ENCODE measurements around the gene TENM3. TPM values are rescaled to one million over a fixed set of nuclear protein-coding genes. Genes with fewer than 3 reads are reported as not detected.

The TENM3 gene
- total RNA-seq, 1 donor from 2014 or later: 65.5 TPM

- peak; percentile 12 for DNase-seq (ENCODE audit: low spot score)
Observed at GRCh38 chr4:182736207-182736606, 493.0 kb downstream of the TENM3 start.

- DNase-seq (ENCODE audit: low spot score): peak; percentile 21
Observed at GRCh38 chr4:182738283-182739047, 495.3 kb downstream of the TENM3 start.

- DNase-seq (ENCODE audit: low spot score): no peak
Observed at GRCh38 chr4:182740256-182740655, 497.1 kb downstream of the TENM3 start.

- no peak for DNase-seq (ENCODE audit: low spot score)
Observed at GRCh38 chr4:182741054-182741453, 497.9 kb downstream of the TENM3 start.

DNA sequence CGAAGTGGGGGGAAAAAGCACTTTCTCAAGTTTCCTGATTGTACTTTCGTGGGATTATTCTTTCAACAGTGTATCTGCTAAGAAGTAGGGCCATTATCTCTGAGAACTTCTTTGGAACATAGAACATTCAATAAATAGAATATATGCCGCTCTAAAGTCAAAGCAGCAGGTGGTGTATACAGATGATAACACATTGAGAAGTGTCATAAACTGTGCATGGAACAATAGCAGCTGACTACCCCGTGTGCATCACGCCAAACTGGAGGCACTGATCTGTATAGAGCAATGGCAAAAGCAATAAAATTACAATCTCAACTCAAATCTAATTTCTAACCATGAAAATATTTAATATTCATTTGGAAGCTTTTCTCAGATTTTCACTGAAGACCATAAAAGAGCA lies 498.7 kb downstream of the TENM3 start:
- no peak for DNase-seq (ENCODE audit: low spot score)

DNA sequence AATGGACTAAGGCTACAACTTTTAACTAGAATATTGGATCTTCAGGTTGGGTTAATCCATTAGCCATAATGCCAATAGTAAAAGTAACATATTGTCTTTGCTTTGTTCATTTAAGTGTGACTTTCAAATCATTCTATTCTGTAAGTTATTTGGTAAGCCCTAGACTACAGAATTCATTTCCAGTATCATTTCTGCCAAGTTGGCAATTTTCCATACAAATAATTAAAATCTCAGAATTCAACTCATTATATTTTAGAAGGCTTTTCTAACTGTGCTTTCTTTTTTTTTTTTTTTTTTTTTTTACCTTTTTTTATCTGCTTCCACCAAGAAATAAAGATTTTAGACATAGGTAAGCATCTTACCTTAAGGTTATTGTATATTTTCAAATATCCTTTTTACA lies 500.6 kb downstream of the TENM3 start:
- DNase-seq (ENCODE audit: low spot score): no peak

DNA sequence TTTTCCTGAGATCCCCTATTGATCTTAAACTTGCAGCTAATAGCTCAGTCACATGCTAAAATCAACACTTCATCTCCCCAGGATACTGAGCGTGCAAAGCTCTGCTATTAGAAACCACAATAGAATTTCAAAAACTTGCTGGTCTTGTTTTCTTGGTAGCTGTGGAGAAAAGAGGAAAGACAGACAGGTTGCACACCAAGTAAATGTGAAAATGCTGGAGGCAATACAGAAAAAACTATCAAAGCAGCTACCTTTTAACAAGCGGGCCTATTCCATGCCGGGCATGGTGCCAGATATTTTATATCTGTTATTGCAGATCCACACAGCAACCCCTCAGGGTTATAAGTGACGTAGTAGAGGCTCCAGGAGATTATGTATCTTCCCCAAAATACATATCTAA lies 502.0 kb downstream of the TENM3 start:
- peak; percentile 81 for DNase-seq (ENCODE audit: low spot score)

DNA sequence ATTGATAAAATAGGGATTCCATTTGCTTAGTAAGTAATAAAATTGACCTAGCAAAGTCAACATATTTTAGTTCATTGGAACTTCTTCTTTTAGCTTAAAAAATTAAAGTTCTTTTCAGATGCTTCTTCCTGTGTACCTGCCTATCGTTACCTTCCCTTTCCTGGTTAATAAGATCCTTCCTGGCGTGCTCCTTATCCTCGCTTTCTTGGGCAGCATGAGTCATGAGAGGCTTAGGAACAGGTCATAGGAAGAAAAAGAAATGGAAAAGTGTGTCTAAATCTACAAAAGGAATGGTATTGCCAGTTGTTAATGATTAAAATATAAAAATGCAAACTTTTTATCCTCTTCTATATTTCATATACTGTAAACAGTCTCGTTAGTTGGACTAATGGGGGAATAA lies 503.7 kb downstream of the TENM3 start:
- no peak for DNase-seq (ENCODE audit: low spot score)

DNA sequence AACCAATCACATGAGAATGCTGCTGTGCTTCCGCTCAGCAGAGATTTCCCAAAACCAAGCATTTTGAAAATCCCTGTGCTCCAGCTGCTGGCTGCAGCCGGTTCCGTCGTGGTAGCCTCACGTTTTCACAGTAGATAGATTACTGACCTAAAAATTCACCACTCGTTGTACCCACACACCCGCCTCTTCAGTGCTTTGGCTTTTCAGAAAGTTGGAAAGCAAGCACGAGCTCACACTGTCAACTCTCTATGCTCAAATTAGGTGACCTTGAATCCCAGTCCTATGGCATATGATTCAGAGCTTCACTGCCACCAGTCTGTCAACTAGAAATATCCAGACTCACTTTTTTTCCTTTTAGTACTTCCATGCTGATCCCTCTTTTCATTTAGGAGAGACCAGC lies 505.1 kb downstream of the TENM3 start:
- DNase-seq (ENCODE audit: low spot score): no peak

DNA sequence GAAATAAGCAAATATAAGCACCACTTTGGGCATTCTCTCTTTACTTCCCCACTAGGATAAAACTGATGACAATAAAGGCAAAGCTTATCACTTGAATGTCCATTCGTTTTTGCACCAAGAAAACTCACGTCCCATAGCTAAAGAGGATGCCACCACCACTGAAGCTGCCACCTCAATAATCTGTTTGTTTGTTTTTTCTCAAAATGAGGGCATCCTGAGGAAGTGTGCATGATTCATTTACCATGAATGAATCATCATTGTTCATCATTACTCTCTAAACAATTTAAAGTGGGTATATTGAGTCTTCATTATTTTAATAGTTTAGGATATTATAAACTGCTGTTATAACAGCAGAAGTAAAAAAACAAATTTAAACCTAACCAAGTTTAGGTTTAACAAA lies 505.7 kb downstream of the TENM3 start:
- DNase-seq (ENCODE audit: low spot score): no peak

GRCh38 chr4:182749667-182750167 lies 506.5 kb downstream of the TENM3 start:
- no peak for DNase-seq (ENCODE audit: low spot score)

- peak; percentile 40 for DNase-seq (ENCODE audit: low spot score)
Observed at GRCh38 chr4:182752158-182752910, 509.1 kb downstream of the TENM3 start.

GRCh38 chr4:182754895-182755294 lies 511.7 kb downstream of the TENM3 start:
- no peak for DNase-seq (ENCODE audit: low spot score)

- DNase-seq (ENCODE audit: low spot score): no peak
Observed at GRCh38 chr4:182756161-182756690, 513.0 kb downstream of the TENM3 start.

DNA sequence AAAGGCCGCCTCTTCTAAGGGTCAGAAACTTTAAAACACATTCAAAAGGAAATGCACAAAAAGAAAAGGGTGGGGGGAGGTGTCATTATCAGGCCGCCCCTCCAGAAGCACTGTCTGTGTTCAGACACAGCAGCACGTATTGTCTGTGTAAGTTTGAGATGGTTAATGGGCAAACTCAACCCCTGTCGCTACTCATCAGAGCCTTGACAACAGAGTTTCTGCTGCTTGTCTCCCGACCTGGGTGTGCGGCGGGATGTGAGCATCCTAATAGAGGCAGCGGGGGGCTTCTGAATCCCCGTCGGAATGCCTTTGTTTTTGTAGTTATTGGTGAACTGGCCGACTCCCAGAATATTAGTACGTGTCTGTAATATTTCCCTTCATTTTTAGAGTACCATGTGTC lies 515.1 kb downstream of the TENM3 start:
- no peak for DNase-seq (ENCODE audit: low spot score)

- no peak for DNase-seq (ENCODE audit: low spot score)
Observed at GRCh38 chr4:182760551-182761043, 517.4 kb downstream of the TENM3 start.

- no peak for DNase-seq (ENCODE audit: low spot score)
Observed at GRCh38 chr4:182764137-182764536, 520.9 kb downstream of the TENM3 start.

DNA sequence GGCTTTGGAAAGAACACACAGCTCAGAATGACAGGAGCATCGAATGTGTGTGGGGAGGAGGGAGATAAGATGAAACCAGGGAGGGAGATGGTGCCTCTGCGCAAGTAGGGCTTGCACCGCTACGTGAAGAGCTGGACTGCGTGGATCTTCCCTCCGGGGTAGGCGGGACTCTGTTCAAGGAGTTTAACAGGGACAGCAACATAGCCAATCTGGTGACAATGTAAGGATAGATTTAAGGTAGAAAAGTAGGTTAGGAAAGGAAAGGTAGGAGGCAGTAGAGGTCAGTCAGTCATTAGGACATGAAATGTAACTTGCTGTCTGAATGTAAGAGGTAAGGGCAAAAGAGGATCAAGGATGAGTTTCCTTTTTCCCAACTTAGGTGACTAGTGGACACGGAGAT lies 521.4 kb downstream of the TENM3 start:
- no peak for DNase-seq (ENCODE audit: low spot score)

- DNase-seq (ENCODE audit: low spot score): peak; percentile 32
Observed at GRCh38 chr4:182765987-182766856, 523.0 kb downstream of the TENM3 start.

GRCh38 chr4:182766857-182767250 lies 523.7 kb downstream of the TENM3 start:
- DNase-seq (ENCODE audit: low spot score): no peak

- DNase-seq (ENCODE audit: low spot score): no peak
Observed at GRCh38 chr4:182768838-182769237, 525.6 kb downstream of the TENM3 start.

All from umbilical cord (tissue), 2 donors.